ENCODE data around the gene NPRL2.

Gene NPRL2

DNA sequence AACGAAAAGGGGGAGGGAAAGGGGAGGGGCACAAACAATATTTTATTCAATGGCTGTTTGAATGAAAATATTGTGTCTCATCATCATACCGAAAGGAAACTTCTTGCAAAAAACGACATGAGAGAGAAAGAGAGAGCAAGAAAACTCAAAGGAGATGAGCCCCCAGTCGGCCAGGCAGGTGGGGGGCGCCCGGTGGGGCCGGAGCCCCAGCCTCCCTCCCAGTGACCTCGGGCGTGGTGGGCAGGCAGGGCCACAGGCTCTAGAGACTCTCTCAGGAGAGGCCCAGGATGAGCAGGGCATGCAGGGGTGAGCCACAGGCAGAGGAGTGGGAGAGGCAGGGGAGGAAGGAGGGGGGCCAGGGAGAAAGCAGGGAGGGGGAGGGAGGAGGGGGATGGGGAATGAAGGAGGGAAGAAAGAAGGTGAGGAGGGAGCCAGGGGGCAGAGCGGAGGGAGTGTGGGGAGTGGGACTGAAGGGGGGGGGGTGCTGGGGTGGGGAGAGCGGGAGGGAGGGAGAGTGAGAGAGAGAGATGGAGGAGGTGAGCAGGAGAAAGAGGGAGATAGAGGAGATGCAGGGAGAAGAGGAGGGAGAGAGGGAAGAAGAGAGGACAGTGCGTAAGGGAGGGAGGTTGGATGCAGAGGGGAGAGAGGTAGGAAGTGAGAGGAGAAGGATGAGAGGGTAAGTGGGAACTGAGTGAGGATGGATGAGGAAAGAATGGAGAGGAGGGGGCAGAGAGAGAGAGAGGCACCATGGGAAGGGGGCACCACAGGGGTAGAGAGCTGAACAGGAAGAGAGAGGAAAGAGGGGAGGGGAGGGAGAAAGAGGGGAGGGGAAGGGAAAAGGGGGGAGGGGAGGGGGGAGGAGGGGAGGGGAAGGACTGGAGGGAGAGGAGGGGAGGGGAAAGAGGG, 22.8 kb upstream of the NPRL2 start:
- H3K4me2 ChIP-seq (ENCODE audit: low read depth, low read length, poor library complexity, severe bottlenecking) = no peak overlapping the region
- H3K9me2 ChIP-seq (replicated peaks; ENCODE audit: insufficient read depth, low read length) = no peaks in the 10 kb centered on the region
- H3F3A ChIP-seq (ENCODE audit: insufficient read depth) = no peaks in the 10 kb centered on the region
- H3K36me3 ChIP-seq (ENCODE audit: low read length) = no peaks in the 10 kb centered on the region
- no peaks in the 10 kb centered on the region for H3K9me3 ChIP-seq (ENCODE audit: insufficient read depth, low read length)
- no peaks in the 10 kb centered on the region for H3K79me2 ChIP-seq (ENCODE audit: insufficient read depth, low read length)
- H3K27me3 ChIP-seq (ENCODE audit: low read length) = no peaks in the 10 kb centered on the region
- H3K9ac ChIP-seq (ENCODE audit: low read length) = no peak overlapping the region
- TF ChIP-seq EZH2phosphoT487 (conservative IDR thresholded peaks at IDR 0.05; ENCODE audit: low read length) = no peak
- TF ChIP-seq, protein P1, sequence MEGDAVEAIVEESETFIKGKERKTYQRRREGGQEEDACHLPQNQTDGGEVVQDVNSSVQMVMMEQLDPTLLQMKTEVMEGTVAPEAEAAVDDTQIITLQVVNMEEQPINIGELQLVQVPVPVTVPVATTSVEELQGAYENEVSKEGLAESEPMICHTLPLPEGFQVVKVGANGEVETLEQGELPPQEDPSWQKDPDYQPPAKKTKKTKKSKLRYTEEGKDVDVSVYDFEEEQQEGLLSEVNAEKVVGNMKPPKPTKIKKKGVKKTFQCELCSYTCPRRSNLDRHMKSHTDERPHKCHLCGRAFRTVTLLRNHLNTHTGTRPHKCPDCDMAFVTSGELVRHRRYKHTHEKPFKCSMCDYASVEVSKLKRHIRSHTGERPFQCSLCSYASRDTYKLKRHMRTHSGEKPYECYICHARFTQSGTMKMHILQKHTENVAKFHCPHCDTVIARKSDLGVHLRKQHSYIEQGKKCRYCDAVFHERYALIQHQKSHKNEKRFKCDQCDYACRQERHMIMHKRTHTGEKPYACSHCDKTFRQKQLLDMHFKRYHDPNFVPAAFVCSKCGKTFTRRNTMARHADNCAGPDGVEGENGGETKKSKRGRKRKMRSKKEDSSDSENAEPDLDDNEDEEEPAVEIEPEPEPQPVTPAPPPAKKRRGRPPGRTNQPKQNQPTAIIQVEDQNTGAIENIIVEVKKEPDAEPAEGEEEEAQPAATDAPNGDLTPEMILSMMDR (IDR thresholded peaks at IDR 0.05; ENCODE audit: insufficient read depth, low read length, poor library complexity, severe bottlenecking) = no peak
- H2AFZ ChIP-seq (ENCODE audit: low read depth, low read length, severe bottlenecking) = no peak overlapping the region
- no peak overlapping the region for H3K27ac ChIP-seq (ENCODE audit: low read depth, low read length)
- no peak overlapping the region for H3K4me3 ChIP-seq (ENCODE audit: insufficient read depth, low read length, poor library complexity, severe bottlenecking)
- H4K20me1 ChIP-seq (ENCODE audit: low read depth, low read length) = no peaks in the 10 kb centered on the region

DNA sequence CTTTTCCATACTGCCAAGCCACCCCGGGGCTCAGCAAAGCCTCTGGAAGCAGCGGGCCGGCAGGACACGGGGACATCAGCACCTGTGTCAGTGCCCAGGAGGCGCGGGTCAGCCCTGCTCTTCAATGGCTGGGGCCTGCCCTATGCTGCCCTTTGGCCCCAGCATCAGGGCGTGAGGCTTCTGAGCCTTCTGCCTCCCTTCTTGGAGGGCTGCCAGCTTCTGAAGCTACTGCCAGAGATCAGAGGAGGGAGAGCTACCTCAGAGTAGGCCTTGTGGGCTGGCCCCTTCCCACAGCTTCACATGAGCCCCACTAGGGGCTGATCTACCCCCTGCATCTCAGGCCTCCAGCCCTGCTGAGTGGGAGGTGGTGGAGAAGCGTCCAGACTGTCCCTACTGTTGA, 21.8 kb upstream of the NPRL2 start:
- Histone ChIP-seq H3F3A (ENCODE audit: insufficient read depth) (no peaks in the 10 kb centered on the region), H3K79me2 (ENCODE audit: insufficient read depth, low read length) (no peaks in the 10 kb centered on the region), H3K9me3 (ENCODE audit: insufficient read depth, low read length) (no peaks in the 10 kb centered on the region), H3K27me3 (ENCODE audit: low read length) (no peaks in the 10 kb centered on the region), H3K9me2 (replicated peaks; ENCODE audit: insufficient read depth, low read length) (no peaks in the 10 kb centered on the region), H3K36me3 (ENCODE audit: low read length) (no peaks in the 10 kb centered on the region), H3K9ac (ENCODE audit: low read length) (no peak overlapping the region), H4K20me1 (ENCODE audit: low read depth, low read length) (no peaks in the 10 kb centered on the region), H3K4me2 (ENCODE audit: low read depth, low read length, poor library complexity, severe bottlenecking) (no peak overlapping the region), H2AFZ (ENCODE audit: low read depth, low read length, severe bottlenecking) (no peak overlapping the region), H3K27ac (ENCODE audit: low read depth, low read length) (no peak overlapping the region), H3K4me3 (ENCODE audit: insufficient read depth, low read length, poor library complexity, severe bottlenecking) (no peak overlapping the region)
- TF ChIP-seq, protein P1 (IDR thresholded peaks at IDR 0.05; ENCODE audit: insufficient read depth, low read length, poor library complexity, severe bottlenecking) = no peak
- no peak for TF ChIP-seq EZH2phosphoT487 (conservative IDR thresholded peaks at IDR 0.05; ENCODE audit: low read length)

DNA sequence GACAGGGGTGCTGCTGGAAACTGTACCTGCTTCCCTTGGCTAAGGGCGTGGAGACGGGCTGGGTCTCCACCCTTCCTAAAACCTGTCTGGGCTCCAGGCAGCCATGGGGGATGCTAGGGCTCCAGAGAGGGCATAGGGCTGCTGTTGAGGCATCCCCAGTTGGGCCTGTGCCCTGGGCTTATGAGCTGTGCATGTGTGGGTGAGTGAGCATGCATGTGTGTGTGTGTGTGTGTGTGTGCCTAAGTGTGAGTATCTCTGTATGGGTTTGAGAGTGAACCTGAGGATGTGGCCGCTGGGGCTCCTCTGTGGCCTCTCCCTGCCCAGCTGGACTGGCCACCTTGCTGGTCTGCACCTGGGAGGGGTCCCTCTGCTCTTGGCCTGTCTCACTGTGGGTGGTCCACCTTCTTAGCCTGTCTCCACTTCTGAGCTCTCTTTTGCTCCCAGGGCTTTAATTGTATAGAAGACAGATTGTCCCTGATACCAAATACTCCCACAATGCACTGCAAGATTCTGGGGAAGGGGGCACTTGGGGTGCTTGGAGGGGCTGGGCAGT, 20.6 kb upstream of the NPRL2 start:
- Histone ChIP-seq H2AFZ (ENCODE audit: low read depth, low read length, severe bottlenecking) (no peak overlapping the region), H3K9me3 (ENCODE audit: insufficient read depth, low read length) (no peaks in the 10 kb centered on the region), H3K9ac (ENCODE audit: low read length) (no peak overlapping the region), H4K20me1 (ENCODE audit: low read depth, low read length) (no peaks in the 10 kb centered on the region), H3K79me2 (ENCODE audit: insufficient read depth, low read length) (no peaks in the 10 kb centered on the region), H3K9me2 (replicated peaks; ENCODE audit: insufficient read depth, low read length) (no peaks in the 10 kb centered on the region), H3K4me3 (ENCODE audit: insufficient read depth, low read length, poor library complexity, severe bottlenecking) (no peak overlapping the region), H3K36me3 (ENCODE audit: low read length) (no peaks in the 10 kb centered on the region), H3K4me2 (ENCODE audit: low read depth, low read length, poor library complexity, severe bottlenecking) (no peak overlapping the region), H3K27me3 (ENCODE audit: low read length) (no peaks in the 10 kb centered on the region), H3F3A (ENCODE audit: insufficient read depth) (no peaks in the 10 kb centered on the region), H3K27ac (ENCODE audit: low read depth, low read length) (no peak overlapping the region)
- TF ChIP-seq EZH2phosphoT487 (conservative IDR thresholded peaks at IDR 0.05; ENCODE audit: low read length) = no peak
- TF ChIP-seq, protein P1 (IDR thresholded peaks at IDR 0.05; ENCODE audit: insufficient read depth, low read length, poor library complexity, severe bottlenecking) = no peak

All from SU-DHL-6 (cell line).